ENCODE results near the gene ZNF32.

- TF ChIP-seq POLR2AphosphoS5 (IDR thresholded peaks at IDR 0.05; ENCODE audit: borderline replicate concordance, low read depth, low read length) (no peak), EZH2 (IDR thresholded peaks at IDR 0.05) (no peak), FOXP2 (optimal IDR thresholded peaks at IDR 0.05; ENCODE audit: control extremely low read depth, extremely low read length, insufficient read depth) (no peak)
Measured at GRCh38 chr10:43598446-43598845, 50.2 kb downstream of the ZNF32 start.
